Thoracic aorta (tissue), 2 donors: ENCODE measurements around the gene BTN3A1. TPM values are rescaled to one million over a fixed set of nuclear protein-coding genes. Genes with fewer than 3 reads are reported as not detected.

Experiments
- ATAC-seq: fragments of 150-250 bp; one replicate; pipeline ENCODE4 v1.8.0; 2017; ENCODE audit warnings: low read depth; ENCODE audit not compliant: insufficient number of reproducible peaks, low FRiP score
- DNase-seq: peaks from one replicate; pipeline ENCODE4 v3.0.0-alpha.2; 2020; ENCODE audit warnings: low spot score
- H3K27ac ChIP-seq, 2 donors: fragments of 200-600 bp; sonication (generic); 1 replicate in 1 of 2; 2 replicates in 1 of 2; pipeline ENCODE4 v1.5.1; 2016; ENCODE audit warnings: mild to moderate bottlenecking in 2 of 2, moderate library complexity in 2 of 2
- H3K27me3 ChIP-seq: fragments of 200-600 bp; sonication (generic); replicated peaks from 2 replicates; pipeline ENCODE4 v1.6.0; 2016; ENCODE audit warnings: mild to moderate bottlenecking; ENCODE audit not compliant: insufficient read depth
- H3K36me3 ChIP-seq: fragments of 200-600 bp; sonication (generic); one replicate; pipeline ENCODE4 v1.5.1; 2016
- H3K4me1 ChIP-seq, 2 donors: fragments of 200-600 bp; sonication (generic); 1 replicate in 1 of 2; 2 replicates in 1 of 2; pipeline versions ENCODE4 v1.5.1 to v1.6.0; 2016; ENCODE audit warnings: low read depth in 2 of 2, mild to moderate bottlenecking in 1 of 2; ENCODE audit not compliant: control insufficient read depth in 1 of 2
- H3K4me3 ChIP-seq: fragments of 200-600 bp; sonication (generic); 2 replicates; pipeline ENCODE4 v1.5.1; 2016; ENCODE audit warnings: mild to moderate bottlenecking
- H3K9me3 ChIP-seq: fragments of 200-600 bp; sonication (generic); 2 replicates; pipeline ENCODE4 v1.5.1; 2016
- total RNA-seq, 2 donors: library from RNA; depleted of rRNA; stranded (reverse); fragments of >200 nt; gene quantifications; one replicate each; pipeline versions ENCODE4 v1.1.0 to v1.2.3, GENCODE V29; 2016
- TF ChIP-seq, protein P1 (sequence below): fragments of 200-600 bp; sonication (generic); IDR thresholded peaks from one replicate; pipeline ENCODE4 v1.5.1; 2019; ENCODE audit warnings: antibody characterized with exemption

The BTN3A1 gene
- total RNA-seq, 2 donors from 2014 or later: 11.9 to 13.5 TPM

- ATAC-seq: no peak
- Histone ChIP-seq H3K9me3 (no peaks in the 10 kb centered on the region), H3K27ac (no peak overlapping the region), H3K4me3 (no peak overlapping the region), H3K27me3 (no peaks in the 10 kb centered on the region), H3K4me1 (peaks cover 12 to 20% of the 10 kb centered on the region in 2 donors), H3K36me3 (no peaks in the 10 kb centered on the region)
- TF ChIP-seq, protein P1, sequence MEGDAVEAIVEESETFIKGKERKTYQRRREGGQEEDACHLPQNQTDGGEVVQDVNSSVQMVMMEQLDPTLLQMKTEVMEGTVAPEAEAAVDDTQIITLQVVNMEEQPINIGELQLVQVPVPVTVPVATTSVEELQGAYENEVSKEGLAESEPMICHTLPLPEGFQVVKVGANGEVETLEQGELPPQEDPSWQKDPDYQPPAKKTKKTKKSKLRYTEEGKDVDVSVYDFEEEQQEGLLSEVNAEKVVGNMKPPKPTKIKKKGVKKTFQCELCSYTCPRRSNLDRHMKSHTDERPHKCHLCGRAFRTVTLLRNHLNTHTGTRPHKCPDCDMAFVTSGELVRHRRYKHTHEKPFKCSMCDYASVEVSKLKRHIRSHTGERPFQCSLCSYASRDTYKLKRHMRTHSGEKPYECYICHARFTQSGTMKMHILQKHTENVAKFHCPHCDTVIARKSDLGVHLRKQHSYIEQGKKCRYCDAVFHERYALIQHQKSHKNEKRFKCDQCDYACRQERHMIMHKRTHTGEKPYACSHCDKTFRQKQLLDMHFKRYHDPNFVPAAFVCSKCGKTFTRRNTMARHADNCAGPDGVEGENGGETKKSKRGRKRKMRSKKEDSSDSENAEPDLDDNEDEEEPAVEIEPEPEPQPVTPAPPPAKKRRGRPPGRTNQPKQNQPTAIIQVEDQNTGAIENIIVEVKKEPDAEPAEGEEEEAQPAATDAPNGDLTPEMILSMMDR: no peak
- no peak for DNase-seq
Measured at GRCh38 chr6:26454631-26455030, 52.6 kb downstream of the BTN3A1 start.

DNA sequence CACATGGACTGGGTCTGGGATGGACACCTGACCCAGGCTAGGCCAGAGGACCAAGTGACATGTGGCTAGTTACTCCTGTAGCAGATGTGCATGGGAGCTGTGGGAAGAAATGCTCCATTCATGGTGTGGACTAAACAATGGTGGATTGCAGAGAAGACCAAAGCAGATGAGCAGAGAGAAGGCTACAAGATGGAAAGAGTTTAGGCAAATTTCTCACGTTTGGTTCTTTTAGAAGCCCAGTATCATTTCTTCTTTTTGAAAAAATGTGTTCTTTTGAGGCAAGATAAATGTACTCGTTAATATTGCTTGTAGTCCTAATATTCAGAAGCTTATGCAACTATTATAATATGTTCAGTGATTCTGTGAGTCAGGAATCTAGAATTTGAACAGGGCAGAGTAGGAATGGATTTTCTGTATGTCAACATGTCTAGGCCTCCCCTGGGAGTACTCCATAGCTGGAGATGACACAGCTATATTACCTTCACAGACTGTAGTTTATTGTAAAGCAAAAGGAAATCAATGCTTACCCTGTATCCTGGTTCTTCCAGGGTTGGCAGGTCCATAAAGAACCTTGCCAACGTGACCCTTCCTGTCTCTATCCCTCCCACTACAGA, 53.4 kb downstream of the BTN3A1 start:
- TF ChIP-seq, protein P1: no peak
- Histone ChIP-seq H3K36me3 (peaks cover 5% of the 10 kb centered on the region), H3K9me3 (no peaks in the 10 kb centered on the region), H3K27me3 (no peaks in the 10 kb centered on the region), H3K4me3 (no peak overlapping the region), H3K27ac (no peak overlapping the region), H3K4me1 (peaks cover 21 to 28% of the 10 kb centered on the region in 2 donors)
- DNase-seq (no peak), ATAC-seq (no peak)

DNA sequence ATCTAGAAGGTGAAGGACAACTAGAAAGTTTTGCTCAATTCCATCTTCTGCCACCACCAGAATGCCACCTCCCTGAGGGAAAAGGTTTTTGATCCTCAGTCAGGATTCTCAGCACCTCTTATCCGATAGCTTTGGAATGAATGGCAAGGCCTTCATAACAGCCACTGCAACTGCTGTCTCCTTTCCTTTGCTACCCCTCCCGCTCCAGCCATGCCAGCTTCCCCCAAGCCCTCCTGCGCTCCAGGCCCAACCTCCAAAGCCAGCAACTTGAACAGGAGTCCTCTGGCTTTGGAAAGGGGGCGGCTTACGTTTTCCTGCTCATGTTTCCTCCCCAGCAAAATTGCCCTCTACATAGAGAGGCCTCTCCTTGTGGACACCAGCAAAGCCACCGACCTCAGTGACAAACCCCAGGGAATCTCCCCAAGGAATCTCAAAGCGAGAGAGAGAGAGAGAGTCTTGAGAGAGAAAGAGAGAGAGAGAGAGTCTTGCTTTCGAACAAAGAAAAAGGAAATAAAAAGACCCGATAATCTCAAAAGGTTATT, 55.3 kb downstream of the BTN3A1 start:
- TF ChIP-seq, protein P1: no peak
- no peak for DNase-seq

DNA sequence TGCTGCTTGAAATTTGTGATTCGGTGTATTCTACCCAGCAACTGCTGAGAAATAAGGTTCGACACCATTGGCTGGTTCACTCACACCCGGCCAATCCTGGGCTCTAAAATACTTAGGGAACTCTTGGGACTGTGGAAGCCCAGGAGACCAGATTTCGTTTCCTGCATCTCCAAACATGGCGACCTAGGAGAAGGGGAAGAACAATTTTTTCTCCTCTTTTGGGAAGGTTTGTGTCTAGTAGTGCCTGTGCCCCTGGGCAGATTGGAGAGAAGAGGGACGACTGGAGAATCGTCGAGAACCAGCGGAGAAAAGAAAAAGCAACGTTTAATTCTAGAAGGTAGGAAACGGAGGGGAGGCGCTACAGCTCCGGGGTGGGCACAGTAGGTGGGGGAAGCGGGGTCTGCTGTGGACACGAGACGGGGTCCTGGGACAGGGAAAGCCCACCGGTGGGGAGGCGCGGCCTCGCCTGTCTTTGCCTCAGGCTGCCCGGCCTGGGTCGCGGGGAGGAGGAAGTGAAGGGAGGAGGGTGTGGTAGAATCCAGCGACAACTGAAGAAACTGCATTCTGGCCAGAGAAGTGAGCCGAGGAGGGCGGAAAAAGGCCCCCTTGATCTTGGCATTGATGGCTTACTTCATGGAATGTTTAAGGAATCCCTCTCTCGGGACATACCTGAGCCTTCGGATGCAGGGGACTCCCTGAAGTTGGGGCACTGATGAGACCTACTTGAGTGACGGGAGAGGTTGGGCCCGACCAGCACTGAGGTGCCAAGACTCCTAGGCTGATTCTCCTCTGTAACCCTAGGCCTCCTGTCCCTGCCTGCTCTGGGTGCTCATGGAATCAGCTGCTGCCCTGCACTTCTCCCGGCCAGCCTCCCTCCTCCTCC, 56.0 kb downstream of the BTN3A1 start, which contains the start of gene BTN2A1:
Gene BTN2A1, plus strand, starts transcription at position 150 of the 883 bp plus-strand sequence. Its CDS starts 682 bp downstream, at position 832.
- Histone ChIP-seq H3K27ac (peak within 1 kb of the TSS; percentile 86 to 94), H3K4me1 (peaks cover 35 to 48% of the 10 kb centered on the region in 2 donors), H3K9me3 (no peaks in the 10 kb centered on the region), H3K36me3 (peaks cover 9% of the 10 kb centered on the region), H3K27me3 (no peaks in the 10 kb centered on the region), H3K4me3 (peak within 1 kb of the TSS; percentile 85)
- ATAC-seq (peak; percentile 98), DNase-seq (peak; percentile 55)
- TF ChIP-seq, protein P1: no peak

More for the DNA sequence above, 55.3 kb downstream of the BTN3A1 start:
- H3K36me3 ChIP-seq: peaks cover 5% of the 10 kb centered on the region
- H3K4me3 ChIP-seq: peak overlapping the region; percentile 85
- peak; percentile 37 for ATAC-seq
- peaks cover 35 to 46% of the 10 kb centered on the region in 2 donors for H3K4me1 ChIP-seq
- no peaks in the 10 kb centered on the region for H3K27me3 ChIP-seq
- no peaks in the 10 kb centered on the region for H3K9me3 ChIP-seq
- peak overlapping the region; percentile 86 to 94 for H3K27ac ChIP-seq
